SJSA1 (cell line): ENCODE data around the gene CPSF7. TPM values are rescaled to one million over a fixed set of nuclear protein-coding genes. Genes with fewer than 3 reads are reported as not detected.

Experiments used
- DNase-seq, 2 experiments: peaks; one replicate each; pipeline ENCODE4 v3.0.0-alpha.2; 2015 to 2020; ENCODE audit warnings: low spot score in 2 of 2, low read depth in 1 of 2
- H3K27ac ChIP-seq: fragments of 250-450 bp; sonication (Bioruptor Pico); 2 replicates; pipeline ENCODE4 v1.5.1; 2020; ENCODE audit warnings: mild to moderate bottlenecking, moderate library complexity
- H3K27me3 ChIP-seq: fragments of 250-450 bp; sonication (Bioruptor Pico); replicated peaks from 2 replicates; pipeline ENCODE4 v1.5.1; 2020; ENCODE audit warnings: mild to moderate bottlenecking, moderate library complexity
- H3K36me3 ChIP-seq: fragments of 250-450 bp; sonication (Bioruptor Pico); 2 replicates; pipeline ENCODE4 v1.5.1; 2020; ENCODE audit warnings: mild to moderate bottlenecking
- H3K4me1 ChIP-seq: fragments of 250-450 bp; sonication (Bioruptor Pico); replicated peaks from 2 replicates; pipeline ENCODE4 v1.6.1; 2021; ENCODE audit warnings: mild to moderate bottlenecking
- H3K4me3 ChIP-seq: fragments of 250-450 bp; sonication (Bioruptor Pico); 2 replicates; pipeline ENCODE4 v1.5.1; 2020; ENCODE audit warnings: mild to moderate bottlenecking
- H3K9me3 ChIP-seq: fragments of 250-450 bp; sonication (Bioruptor Pico); replicated peaks from 2 replicates; pipeline ENCODE4 v1.5.1; 2020; ENCODE audit warnings: mild to moderate bottlenecking
- total RNA-seq: library from RNA; depleted of rRNA; stranded (reverse); fragments of >200 nt; shearing (Covaris generic); gene quantifications from 2 replicates; pipeline ENCODE4 v1.2.3, GENCODE V29; 2014

CPSF7 gene
- total RNA-seq, 1 experiment from 2014 or later: 39.7 TPM

GRCh38 chr11:61422226-61422625 lies 7.5 kb downstream of the CPSF7 start:
- Histone ChIP-seq H3K9me3 (no peaks in the 10 kb centered on the region), H3K27ac (no peak overlapping the region), H3K4me1 (no peaks in the 10 kb centered on the region), H3K36me3 (peaks cover 97% of the 10 kb centered on the region), H3K4me3 (no peak overlapping the region), H3K27me3 (no peaks in the 10 kb centered on the region)
- no peak for DNase-seq

GRCh38 chr11:61418136-61418535 lies 11.6 kb downstream of the CPSF7 start:
- H3K36me3 ChIP-seq: peaks cover 97% of the 10 kb centered on the region
- no peak overlapping the region for H3K27ac ChIP-seq
- H3K27me3 ChIP-seq: no peaks in the 10 kb centered on the region
- DNase-seq: no peak
- no peak overlapping the region for H3K4me3 ChIP-seq
- H3K9me3 ChIP-seq: no peaks in the 10 kb centered on the region
- no peaks in the 10 kb centered on the region for H3K4me1 ChIP-seq

- H3K4me3 ChIP-seq: no peak overlapping the region
- H3K27me3 ChIP-seq: no peaks in the 10 kb centered on the region
- no peak overlapping the region for H3K27ac ChIP-seq
- DNase-seq: no peak
- peaks cover 100% of the 10 kb centered on the region for H3K36me3 ChIP-seq
- H3K9me3 ChIP-seq: no peaks in the 10 kb centered on the region
- no peaks in the 10 kb centered on the region for H3K4me1 ChIP-seq
Observed at GRCh38 chr11:61417670-61418069, 12.1 kb downstream of the CPSF7 start.

GRCh38 chr11:61416941-61417340 lies 12.8 kb downstream of the CPSF7 start:
- no peaks in the 10 kb centered on the region for H3K4me1 ChIP-seq
- no peak overlapping the region for H3K27ac ChIP-seq
- no peak for DNase-seq
- no peak overlapping the region for H3K4me3 ChIP-seq
- H3K9me3 ChIP-seq: no peaks in the 10 kb centered on the region
- H3K27me3 ChIP-seq: no peaks in the 10 kb centered on the region
- H3K36me3 ChIP-seq: peaks cover 100% of the 10 kb centered on the region

GRCh38 chr11:61415381-61415780 lies 14.4 kb downstream of the CPSF7 start:
- DNase-seq: no peak
- Histone ChIP-seq H3K36me3 (peaks cover 100% of the 10 kb centered on the region), H3K27ac (no peak overlapping the region), H3K4me1 (no peaks in the 10 kb centered on the region), H3K27me3 (no peaks in the 10 kb centered on the region), H3K4me3 (no peak overlapping the region), H3K9me3 (no peaks in the 10 kb centered on the region)

GRCh38 chr11:61414547-61414946 lies 15.2 kb downstream of the CPSF7 start:
- Histone ChIP-seq H3K27me3 (no peaks in the 10 kb centered on the region), H3K4me1 (no peaks in the 10 kb centered on the region), H3K36me3 (peaks cover 100% of the 10 kb centered on the region), H3K27ac (no peak overlapping the region), H3K9me3 (no peaks in the 10 kb centered on the region), H3K4me3 (no peak overlapping the region)
- no peak for DNase-seq

- no peak for DNase-seq
- H3K27ac ChIP-seq: no peak overlapping the region
- H3K4me3 ChIP-seq: no peak overlapping the region
- no peaks in the 10 kb centered on the region for H3K4me1 ChIP-seq
- H3K9me3 ChIP-seq: no peaks in the 10 kb centered on the region
- H3K36me3 ChIP-seq: peaks cover 100% of the 10 kb centered on the region
- H3K27me3 ChIP-seq: no peaks in the 10 kb centered on the region
Observed at GRCh38 chr11:61413496-61413895, 16.3 kb downstream of the CPSF7 start.

- H3K27ac ChIP-seq: no peak overlapping the region
Observed at GRCh38 chr11:61411589-61411988, 18.2 kb downstream of the CPSF7 start.

GRCh38 chr11:61406991-61407728 lies 22.6 kb downstream of the CPSF7 start:
- peaks cover 98% of the 10 kb centered on the region for H3K36me3 ChIP-seq
- no peaks in the 10 kb centered on the region for H3K4me1 ChIP-seq
- no peak overlapping the region for H3K4me3 ChIP-seq
- H3K27ac ChIP-seq: no peak overlapping the region
- H3K27me3 ChIP-seq: no peaks in the 10 kb centered on the region
- DNase-seq: no peak
- no peaks in the 10 kb centered on the region for H3K9me3 ChIP-seq

More at GRCh38 chr11:61411589-61411988, 18.2 kb downstream of the CPSF7 start:
- peaks cover 100% of the 10 kb centered on the region for H3K36me3 ChIP-seq
- H3K27me3 ChIP-seq: no peaks in the 10 kb centered on the region
- no peaks in the 10 kb centered on the region for H3K4me1 ChIP-seq
- no peaks in the 10 kb centered on the region for H3K9me3 ChIP-seq
- DNase-seq: no peak
- H3K4me3 ChIP-seq: no peak overlapping the region

- peaks cover 98% of the 10 kb centered on the region for H3K36me3 ChIP-seq
- no peaks in the 10 kb centered on the region for H3K9me3 ChIP-seq
- no peak overlapping the region for H3K27ac ChIP-seq
- no peak overlapping the region for H3K4me3 ChIP-seq
- DNase-seq: no peak
- no peaks in the 10 kb centered on the region for H3K27me3 ChIP-seq
- H3K4me1 ChIP-seq: no peaks in the 10 kb centered on the region
Observed at GRCh38 chr11:61406067-61406466, 23.7 kb downstream of the CPSF7 start.

- Histone ChIP-seq H3K27ac (no peak overlapping the region), H3K36me3 (peaks cover 92% of the 10 kb centered on the region), H3K27me3 (no peaks in the 10 kb centered on the region), H3K4me1 (no peaks in the 10 kb centered on the region), H3K4me3 (no peak overlapping the region), H3K9me3 (no peaks in the 10 kb centered on the region)
- no peak for DNase-seq
Observed at GRCh38 chr11:61404641-61405040, 25.1 kb downstream of the CPSF7 start.

- Histone ChIP-seq H3K36me3 (peaks cover 87% of the 10 kb centered on the region), H3K27ac (no peak overlapping the region), H3K9me3 (no peaks in the 10 kb centered on the region)
Observed at GRCh38 chr11:61404103-61404502, 25.7 kb downstream of the CPSF7 start.

GRCh38 chr11:61403658-61404057 lies 26.1 kb downstream of the CPSF7 start:
- H3K4me1 ChIP-seq: no peaks in the 10 kb centered on the region
- H3K36me3 ChIP-seq: peaks cover 82% of the 10 kb centered on the region

More at GRCh38 chr11:61404103-61404502, 25.7 kb downstream of the CPSF7 start:
- no peak for DNase-seq
- no peaks in the 10 kb centered on the region for H3K27me3 ChIP-seq
- H3K4me3 ChIP-seq: no peak overlapping the region
- H3K4me1 ChIP-seq: no peaks in the 10 kb centered on the region

GRCh38 chr11:61401573-61401972 lies 28.2 kb downstream of the CPSF7 start:
- H3K9me3 ChIP-seq: no peaks in the 10 kb centered on the region
- H3K27ac ChIP-seq: no peak overlapping the region
- no peaks in the 10 kb centered on the region for H3K27me3 ChIP-seq
- H3K36me3 ChIP-seq: peaks cover 72% of the 10 kb centered on the region
- no peak overlapping the region for H3K4me3 ChIP-seq
- DNase-seq: no peak
- H3K4me1 ChIP-seq: no peaks in the 10 kb centered on the region

More at GRCh38 chr11:61403658-61404057, 26.1 kb downstream of the CPSF7 start:
- Histone ChIP-seq H3K27me3 (no peaks in the 10 kb centered on the region), H3K4me3 (no peak overlapping the region), H3K27ac (no peak overlapping the region), H3K9me3 (no peaks in the 10 kb centered on the region)
- no peak for DNase-seq

- H3K9me3 ChIP-seq: no peaks in the 10 kb centered on the region
- H3K4me3 ChIP-seq: no peak overlapping the region
- no peaks in the 10 kb centered on the region for H3K4me1 ChIP-seq
- peaks cover 71% of the 10 kb centered on the region for H3K36me3 ChIP-seq
- no peak overlapping the region for H3K27ac ChIP-seq
- no peak for DNase-seq
- no peaks in the 10 kb centered on the region for H3K27me3 ChIP-seq
Observed at GRCh38 chr11:61401173-61401572, 28.6 kb downstream of the CPSF7 start.
